GM18873 (cell line): Measurements from ENCODE around the gene SUMF2.
"Not testable (repeated sequence)": the region's sequence is repeated elsewhere in the genome, so short reads cannot be mapped to it uniquely, and the experiment has no call there.

Experiments
- ATAC-seq: cut with Tn5 transposase; IDR thresholded peaks from one replicate; pipeline ENCODE4 v1.9.1; 2021; ENCODE audit warnings: mild to moderate bottlenecking, moderate library complexity, moderate number of reproducible peaks; ENCODE audit not compliant: unreplicated experiment, low FRiP score

Gene SUMF2

DNA sequence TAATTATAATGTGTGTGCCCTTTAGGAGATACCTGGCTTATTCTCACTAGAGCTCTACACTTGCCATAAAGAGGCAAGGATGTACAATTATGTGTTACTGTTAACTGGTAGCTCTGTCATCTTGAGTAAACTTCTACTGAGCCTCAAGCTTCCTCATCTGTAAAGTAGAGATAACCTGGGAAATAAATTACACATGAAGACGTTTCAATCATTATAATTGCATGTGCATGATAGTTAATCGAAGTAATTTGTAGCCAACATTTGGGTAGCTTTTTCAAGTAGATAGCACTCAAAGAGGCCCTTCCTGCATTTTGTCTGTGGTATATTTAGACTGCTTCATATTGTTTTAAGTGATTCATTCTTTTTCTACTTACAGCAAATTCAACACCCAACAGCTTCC, 10.1 kb upstream of the SUMF2 start:
- no peak for ATAC-seq

DNA sequence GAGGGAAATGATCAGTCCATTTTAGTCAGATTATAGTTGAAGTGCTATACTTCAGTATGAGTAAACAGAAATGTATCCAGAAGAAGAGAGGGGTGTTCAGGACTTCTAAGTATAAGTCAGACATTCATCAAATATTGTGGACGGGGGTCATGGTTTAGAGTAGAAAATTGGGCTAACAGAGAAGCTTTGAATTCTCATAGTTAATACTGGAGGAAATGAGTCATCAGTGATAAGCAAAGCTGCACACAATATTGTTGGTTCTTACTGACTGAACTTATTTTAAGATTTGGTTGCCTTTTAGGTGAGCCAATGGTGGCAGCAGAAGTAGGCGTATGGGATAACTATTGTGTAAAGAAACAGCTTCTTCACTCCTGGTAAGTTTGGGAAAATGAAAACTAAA, 1.7 kb upstream of the SUMF2 start:
- no peak for ATAC-seq

DNA sequence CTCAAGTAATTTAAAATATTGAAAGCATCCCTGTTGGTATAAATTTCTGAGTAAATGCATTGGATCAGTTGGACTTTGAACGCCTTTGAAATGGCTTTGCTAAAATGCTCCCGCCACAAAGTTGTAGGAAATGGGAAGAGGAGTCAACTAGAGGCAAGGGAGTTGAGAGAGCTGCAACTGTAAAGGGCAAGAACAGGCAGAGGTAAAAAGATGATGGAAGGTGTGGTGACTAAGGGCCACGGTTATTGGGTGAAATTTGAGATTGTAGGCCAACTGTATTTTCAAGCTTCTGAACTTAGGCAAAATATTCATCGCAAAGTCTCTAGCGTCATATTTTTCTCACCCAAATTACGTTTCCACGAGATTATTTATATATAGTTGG, 595 bp upstream of the SUMF2 start:
- ATAC-seq = no peak

DNA sequence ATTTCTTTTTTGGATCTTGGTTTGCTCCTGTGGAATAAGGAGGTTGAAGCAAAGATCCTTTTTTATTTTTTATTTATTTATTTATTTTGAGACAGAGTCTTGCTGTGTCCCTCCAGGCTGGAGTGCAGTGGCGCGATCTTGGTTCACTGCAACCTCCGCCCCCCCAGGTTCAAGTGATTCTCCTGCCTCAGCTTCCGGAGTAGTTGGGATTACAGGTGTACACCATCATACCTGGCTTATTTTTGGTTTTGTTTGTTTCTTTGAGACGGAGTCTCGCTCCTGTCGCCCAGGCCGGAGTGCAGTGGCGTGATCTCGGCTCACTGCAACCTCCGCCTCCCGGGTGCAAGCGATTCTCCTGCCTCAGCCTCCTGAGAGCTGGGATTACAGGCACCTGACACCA, 2.3 kb downstream of the SUMF2 start:
- not testable (repeated sequence) for ATAC-seq

DNA sequence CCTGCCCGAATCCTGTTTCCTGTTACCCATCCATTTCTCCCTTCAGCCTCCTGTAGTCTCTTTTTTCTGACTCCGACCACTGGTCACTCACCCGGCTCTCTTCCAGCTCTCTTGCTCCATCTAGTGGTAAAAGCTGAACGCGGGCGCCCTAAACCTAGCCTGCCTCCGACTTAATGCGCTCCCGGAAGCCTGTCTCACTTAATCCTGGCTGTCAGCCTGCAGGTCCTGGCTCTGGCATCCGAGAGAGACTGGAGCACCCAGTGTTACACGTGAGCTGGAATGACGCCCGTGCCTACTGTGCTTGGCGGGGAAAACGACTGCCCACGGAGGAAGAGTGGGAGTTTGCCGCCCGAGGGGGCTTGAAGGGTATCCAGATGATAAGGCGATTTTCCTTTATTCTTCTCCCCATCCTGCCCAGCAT, 10.3 kb downstream of the SUMF2 start:
- peak; percentile 56 for ATAC-seq

DNA sequence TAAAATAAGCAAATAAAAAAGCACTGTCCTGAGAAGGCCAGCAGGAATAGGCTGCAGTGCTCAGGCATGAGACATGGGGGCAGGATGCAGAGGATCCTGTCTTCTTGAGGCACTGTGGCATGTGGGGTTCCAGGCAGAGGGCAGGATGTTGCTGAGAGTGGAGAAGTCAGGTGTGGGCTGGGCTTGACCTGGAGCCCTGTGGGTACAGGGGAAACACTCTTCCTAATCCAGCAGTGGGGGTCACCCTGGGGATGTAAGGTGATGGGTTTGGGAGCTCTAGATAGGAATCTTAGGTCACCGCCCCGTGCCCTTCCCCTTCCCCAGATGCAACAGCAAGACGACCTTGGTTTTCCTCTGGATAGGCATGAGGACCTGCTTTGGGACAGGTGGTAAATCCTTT, 13.6 kb downstream of the SUMF2 start:
- ATAC-seq = no peak

DNA sequence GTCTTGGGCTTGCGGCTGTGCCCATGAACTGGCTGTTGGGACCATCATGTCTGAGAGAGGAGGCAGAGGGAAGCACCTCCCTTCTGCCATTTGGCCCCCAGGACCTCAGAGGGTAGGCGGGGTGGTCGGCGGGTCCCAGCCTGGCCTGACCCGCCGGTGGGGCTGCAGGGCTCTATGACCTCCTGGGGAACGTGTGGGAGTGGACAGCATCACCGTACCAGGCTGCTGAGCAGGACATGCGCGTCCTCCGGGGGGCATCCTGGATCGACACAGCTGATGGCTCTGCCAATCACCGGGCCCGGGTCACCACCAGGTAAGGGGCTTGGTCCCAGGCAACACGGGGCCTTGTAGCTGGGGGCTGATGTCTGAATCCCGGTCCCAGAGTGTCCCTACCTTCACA, 14.1 kb downstream of the SUMF2 start:
- ATAC-seq = no peak

DNA sequence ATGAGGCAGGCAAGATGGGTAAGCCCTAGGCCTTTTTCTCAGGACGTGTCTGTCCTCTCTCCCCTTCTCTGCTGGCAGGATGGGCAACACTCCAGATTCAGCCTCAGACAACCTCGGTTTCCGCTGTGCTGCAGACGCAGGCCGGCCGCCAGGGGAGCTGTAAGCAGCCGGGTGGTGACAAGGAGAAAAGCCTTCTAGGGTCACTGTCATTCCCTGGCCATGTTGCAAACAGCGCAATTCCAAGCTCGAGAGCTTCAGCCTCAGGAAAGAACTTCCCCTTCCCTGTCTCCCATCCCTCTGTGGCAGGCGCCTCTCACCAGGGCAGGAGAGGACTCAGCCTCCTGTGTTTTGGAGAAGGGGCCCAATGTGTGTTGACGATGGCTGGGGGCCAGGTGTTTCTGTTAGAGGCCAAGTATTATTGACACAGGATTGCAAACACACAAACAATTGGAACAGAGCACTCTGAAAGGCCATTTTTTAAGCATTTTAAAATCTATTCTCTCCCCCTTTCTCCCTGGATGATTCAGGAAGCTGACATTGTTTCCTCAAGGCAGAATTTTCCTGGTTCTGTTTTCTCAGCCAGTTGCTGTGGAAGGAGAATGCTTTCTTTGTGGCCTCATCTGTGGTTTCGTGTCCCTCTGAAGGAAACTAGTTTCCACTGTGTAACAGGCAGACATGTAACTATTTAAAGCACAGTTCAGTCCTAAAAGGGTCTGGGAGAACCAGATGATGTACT, 15.5 kb downstream of the SUMF2 start:
- ATAC-seq = no peak

DNA sequence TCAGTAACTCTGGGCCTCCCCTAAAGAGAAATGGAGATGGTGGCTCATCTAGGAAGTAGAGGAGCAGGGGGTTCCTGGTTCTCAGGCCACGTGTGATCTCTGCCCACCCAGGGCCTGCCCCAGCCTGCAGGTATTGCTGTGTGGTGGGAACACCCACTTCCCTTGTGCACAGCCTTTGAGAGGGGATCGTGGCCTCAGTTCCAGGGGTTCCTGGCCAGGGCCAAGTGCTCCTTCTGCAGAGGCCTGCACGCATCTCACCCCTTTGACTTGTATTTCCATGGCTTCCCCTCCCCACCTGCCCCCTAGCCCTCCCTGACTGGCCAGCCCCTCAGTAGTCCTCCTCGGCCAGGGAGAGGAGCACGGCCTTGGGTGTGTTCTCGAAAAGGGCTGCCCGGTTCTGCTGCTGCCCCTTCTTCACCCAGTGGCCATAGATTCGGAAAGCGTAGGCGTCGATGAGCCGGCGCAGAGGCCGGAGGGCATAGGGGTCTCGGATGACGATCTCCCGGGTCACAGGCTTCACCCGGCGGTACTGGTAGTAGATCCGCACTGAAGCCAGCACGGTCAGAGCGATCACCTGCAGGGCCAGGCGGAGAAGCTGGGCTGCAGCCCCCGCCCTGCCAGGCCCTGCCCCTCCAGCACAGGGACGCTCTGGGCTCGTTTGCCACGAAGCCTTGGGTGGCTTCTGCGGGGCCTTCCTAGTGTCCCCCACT, 16.8 kb downstream of the SUMF2 start:
- not testable (repeated sequence) for ATAC-seq

DNA sequence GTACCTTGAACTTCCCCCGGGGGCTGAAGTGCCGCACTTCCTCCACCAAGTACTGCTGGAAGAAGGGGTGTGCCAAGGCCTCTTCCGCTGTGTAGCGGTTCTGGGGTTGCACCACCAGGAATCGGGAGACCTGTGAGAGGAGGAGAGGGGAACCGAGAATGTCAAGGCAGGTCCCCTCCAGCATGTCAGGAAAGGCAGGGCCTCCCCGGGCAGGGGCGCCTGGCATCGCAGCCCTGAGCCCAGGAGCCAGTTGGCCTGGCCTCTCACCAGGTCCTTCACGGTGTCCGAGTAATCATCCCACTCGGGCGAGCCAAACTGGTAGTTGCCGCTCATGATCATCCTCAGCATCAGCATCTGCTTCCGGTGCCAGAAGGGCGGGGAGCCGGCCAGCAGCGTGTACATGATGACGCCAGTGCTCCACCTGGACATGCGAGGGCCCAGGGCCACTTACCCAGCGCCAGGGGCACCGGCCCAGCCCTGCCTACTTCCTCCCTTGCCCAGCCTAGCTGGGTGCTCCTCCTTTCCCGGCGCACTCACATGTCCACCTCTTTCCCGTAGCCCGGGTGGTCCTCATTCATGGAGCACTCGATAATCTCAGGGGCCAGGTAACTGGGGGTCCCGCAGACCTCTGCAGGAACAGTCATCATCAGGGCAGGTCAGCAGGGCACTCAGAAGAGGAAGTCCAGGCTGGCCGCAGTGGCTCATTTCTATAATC, 17.7 kb downstream of the SUMF2 start:
- no peak for ATAC-seq

DNA sequence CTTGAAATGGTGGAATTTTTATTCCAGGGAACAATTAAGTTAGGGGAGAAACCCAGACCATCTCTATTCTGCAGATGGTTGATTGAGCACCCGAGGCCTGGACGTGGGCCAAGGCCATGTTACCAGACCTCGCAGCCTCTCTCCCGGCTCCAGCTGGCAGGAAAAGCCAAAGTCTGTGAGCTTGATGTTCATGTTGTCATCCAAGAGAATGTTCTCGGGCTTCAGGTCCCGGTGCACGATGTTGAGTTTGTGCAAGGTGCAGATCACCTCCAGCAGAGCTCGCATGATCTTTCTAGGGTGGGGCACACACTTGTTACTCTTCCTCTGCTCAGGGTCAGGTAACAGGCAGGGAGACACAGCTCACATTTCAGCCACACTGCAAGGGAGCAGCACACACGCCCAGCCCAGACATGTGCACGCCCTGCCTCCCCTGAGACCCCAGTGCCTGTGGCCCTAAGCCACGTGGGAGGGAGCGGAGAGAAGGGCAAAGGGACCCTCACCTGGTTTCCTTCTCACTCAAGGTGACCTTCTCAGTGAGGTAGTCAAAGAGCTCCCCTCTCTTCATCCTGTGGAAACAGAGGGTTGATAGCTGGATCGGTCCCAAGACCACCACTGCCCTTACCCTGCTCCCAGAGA, 19.2 kb downstream of the SUMF2 start:
- ATAC-seq = no peak

DNA sequence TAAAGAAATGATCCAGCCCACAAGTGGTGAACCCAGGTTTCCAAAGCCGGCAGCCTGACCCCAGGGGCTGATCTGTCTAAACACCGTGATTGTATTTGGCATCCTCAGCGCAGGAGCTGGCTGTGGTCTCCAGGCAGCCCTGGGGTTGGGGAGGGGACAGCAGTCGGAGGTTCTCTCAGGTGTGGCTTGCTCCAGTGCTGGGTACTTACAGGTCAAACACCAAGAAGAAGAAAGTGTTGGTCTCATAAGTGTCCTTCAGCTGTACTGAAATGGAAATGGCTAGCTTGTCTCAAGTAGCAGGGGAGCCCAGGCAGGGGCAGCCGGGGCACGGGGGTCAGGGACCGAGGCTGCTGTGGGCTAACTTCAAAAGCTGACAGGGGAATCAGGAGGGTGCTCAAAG, 22.7 kb downstream of the SUMF2 start:
- ATAC-seq = no peak

DNA sequence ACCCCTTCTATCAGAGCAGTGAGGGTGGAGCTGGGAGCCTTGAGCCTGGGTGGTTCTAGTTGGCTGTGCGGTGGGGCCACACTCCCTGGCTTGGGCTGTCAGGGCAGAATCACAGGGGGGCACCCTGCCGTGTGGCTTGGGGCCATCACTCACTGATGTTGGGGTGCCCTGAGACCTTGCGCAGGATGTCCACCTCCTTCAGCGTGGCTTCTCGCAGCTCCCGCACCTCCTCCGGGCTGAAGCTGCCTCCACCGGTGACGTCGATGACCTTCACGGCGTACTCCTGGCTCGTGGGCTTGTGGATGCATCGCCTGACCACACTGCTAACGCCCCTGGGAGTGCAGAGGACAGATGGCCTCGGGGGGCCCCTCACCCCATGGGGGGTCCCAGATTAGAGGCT, 23.4 kb downstream of the SUMF2 start:
- ATAC-seq = no peak

DNA sequence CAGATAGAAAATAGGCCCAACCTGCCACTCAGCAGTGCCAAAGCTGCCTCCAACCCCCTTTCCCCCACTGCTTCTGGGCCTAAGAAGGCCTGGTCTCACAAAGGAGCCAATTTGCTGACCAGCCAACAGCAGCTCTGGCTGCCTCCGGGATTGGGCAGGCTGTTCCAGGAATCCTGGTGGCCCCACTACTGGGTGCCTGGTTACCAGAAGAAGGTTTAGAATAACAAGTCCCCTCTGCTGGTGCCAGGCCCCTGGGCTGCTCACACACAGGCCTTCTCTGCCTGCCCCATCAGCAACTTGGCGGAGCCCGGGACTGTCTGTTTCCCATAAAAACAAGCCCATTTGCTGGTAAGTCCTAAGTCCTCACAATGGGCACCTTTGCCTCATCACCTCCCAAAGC, 27.5 kb downstream of the SUMF2 start:
- no peak for ATAC-seq

DNA sequence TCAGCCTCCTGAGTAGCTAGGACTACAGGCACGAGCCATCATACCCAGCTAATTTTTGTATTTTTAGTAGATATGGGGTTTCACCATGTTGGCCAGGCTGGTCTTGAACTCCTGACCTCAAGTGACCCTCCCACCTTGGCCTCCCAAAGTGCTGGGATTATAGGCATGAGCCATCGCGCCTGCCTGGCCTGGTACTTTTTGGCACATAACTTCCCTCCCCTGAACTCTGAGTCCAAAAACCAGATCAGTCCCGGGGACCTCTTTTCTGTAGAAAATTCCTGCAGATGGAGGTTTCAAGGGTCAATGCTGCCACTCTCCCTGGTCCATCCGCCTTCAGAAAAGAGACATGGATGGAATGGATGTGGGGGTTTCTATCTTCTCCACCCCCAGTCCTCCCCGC, 28.3 kb downstream of the SUMF2 start:
- not testable (repeated sequence) for ATAC-seq

DNA sequence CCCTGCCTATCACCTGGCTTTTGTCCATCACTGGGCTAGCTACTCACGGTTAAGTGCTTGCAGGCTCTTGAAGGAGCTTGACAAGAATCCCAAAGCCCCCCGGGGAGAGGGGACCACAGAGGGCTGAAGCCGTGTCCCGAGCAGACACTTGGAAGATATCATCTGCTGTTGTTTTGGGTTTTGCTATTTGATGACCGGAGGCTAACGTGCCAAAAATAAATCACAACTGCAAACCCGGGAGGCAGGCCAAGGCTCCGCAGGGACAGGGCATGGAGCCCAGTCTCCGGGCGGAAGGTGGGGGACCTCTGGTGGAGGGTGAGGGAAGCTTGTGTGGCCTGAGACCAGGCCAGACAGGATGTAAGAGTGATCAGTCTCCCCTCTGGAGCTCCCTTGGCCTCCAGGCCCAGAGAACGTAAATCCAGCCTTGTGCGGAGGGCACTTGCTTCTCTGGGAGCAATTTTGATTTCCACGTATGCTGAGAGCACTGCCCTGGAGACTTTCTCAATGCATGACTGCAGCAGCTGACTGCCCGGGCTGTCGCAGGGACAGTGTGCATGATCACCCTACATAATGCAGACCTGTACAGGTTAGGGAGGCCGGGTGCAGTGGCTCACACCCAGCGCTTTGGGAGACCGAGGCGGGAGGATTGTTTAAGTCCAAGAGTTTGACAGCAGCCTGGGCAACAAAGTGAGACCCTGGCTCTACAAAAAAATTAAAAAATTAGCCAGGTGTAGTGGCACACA, 28.9 kb downstream of the SUMF2 start, which contains the start of gene PHKG1:
Gene PHKG1 (minus strand): TSS at position 164 of the 743 bp plus-strand sequence. CDS start 4,011 bp downstream, outside the sequence.
- no peak for ATAC-seq

DNA sequence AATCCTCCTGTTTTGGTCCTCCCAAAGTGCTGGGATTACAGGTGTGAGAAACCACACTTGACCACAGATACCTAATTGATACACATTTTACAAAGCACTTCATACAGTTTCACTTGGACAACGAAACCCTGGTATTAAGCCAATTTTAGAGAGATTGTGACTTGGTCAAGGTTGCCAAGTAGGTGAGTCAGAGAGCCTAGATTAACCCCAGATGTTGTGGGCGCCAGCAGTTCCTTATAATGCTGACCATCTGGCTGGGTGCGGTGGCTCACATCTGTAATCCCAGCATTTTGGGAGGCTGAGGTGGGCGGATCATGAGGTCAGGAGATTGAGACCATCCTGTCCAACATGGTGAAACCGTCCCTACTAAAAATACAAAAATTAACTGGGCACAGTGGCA, 33.6 kb downstream of the SUMF2 start:
- ATAC-seq = no peak

DNA sequence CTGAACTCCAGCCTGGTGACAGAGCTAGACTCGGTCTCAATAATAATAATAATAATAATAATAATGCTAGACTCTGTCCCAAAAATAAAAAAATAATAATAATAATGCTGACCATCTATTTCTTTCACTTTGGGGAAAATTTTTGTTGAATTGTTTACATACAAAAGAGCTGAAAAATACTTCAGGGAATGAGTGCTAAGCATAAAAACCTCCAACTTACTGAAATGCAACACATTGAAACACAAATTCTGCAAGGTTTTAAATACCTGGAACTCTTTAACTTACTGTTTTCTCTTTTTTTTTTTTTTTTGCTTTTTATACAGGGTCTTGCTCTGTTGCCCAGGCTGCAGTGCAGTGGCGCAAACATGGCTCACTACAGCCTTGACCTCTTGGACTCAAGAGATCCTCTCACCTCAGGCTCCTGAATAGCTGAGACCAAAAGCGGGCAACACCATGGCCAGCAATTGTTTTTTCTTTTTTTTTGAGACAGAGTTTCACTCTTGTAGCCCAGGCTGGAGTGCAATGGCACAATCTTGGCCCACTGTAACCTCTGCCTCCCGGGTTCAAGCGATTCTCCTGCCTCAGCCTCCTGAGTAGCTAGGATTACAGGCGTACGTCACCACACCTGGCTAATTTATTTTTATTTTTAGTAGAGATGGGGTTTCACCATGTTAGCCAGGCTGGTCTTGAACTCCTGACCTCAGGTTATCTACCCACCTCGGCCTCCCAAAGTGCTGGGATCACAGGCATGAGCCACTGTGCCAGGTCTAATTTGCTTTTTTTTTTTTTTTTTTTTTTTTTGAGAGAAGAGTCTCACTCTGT, 34.3 kb downstream of the SUMF2 start:
- not testable (repeated sequence) for ATAC-seq

DNA sequence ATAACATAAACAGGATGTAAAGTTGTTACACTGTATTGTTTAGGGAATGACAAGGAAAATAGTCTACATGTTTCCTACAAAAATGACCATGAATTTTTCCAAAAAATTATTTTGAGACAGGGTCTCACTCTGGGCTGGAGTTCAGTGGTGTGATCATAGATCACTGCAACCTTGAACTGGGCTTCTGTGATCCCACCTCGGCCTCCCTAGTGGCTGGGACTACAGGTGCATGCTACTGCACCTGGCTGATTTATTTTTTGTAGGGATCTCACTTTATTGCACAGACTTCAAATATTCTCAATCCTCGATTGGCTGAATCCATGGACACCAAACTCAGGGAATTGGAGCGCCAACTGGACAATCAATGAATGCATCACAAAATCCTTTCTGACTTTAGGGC, 35.6 kb downstream of the SUMF2 start:
- ATAC-seq = no peak
